KOPT-K1 (cell line): ENCODE data around the gene RAB11FIP4.

ENCODE experiments used
- H3K27ac ChIP-seq: fragments of 200-600 bp; sonication (generic); 2 replicates; pipeline ENCODE4 v1.5.1; 2016; ENCODE audit warnings: antibody characterized with exemption, mild to moderate bottlenecking, low read depth, low read length; ENCODE audit not compliant: poor library complexity, severe bottlenecking
- H3K36me3 ChIP-seq: fragments of 200-600 bp; sonication (generic); 2 replicates; pipeline ENCODE4 v1.5.1; 2017; ENCODE audit warnings: antibody characterized with exemption, mild to moderate bottlenecking, low read length, moderate library complexity; ENCODE audit not compliant: insufficient read depth
- H3K9me3 ChIP-seq: fragments of 200-600 bp; sonication (generic); 2 replicates; pipeline ENCODE4 v1.5.1; 2017; ENCODE audit warnings: antibody characterized with exemption, low read length, mild to moderate bottlenecking; ENCODE audit not compliant: insufficient read depth, poor library complexity, severe bottlenecking

Gene RAB11FIP4

DNA sequence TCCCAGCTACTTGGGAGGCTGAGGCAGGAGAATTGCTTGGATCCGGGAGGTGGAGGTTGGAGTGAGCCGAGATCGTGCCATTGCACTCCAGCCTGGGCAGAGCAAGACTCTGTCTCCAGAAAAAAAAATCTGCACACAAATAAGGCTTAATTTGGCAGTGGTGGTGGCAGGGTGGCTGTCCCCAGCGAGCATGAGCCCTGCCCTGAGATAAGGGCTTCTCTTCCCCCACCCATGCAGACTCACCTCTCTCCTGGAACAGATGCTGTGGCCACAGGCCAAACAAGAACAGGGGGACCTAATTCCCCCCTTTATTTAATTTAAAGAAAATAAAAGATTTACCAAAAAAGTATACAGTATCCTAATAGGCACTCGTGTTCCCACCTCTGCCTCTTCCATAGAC is 157.2 kb downstream of the RAB11FIP4 start:
- no peaks in the 10 kb centered on the region for H3K36me3 ChIP-seq
- H3K27ac ChIP-seq: peak overlapping the region; percentile 86
- H3K9me3 ChIP-seq: no peaks in the 10 kb centered on the region

DNA sequence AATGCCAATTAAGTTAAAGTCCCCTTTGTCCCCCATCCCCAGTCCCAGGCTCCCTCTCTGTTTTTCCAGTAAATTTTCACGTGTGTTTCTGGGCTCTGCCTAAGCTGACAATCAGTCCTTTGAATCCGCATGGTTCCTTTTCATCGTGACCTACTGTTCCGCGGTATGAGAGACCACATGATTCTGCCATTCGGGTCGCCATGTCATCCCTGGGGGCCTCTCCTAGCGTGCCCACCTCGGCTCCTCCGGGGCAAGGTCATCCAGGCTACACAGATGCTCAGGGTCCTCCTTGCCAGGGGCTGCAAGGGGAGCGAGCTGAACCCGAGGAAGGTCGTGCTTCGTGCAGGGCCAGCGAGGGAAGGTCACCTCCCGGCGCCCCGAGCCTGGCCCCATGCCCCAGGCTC is 157.6 kb downstream of the RAB11FIP4 start:
- Histone ChIP-seq H3K9me3 (no peaks in the 10 kb centered on the region), H3K27ac (peak overlapping the region; percentile 86), H3K36me3 (no peaks in the 10 kb centered on the region)

DNA sequence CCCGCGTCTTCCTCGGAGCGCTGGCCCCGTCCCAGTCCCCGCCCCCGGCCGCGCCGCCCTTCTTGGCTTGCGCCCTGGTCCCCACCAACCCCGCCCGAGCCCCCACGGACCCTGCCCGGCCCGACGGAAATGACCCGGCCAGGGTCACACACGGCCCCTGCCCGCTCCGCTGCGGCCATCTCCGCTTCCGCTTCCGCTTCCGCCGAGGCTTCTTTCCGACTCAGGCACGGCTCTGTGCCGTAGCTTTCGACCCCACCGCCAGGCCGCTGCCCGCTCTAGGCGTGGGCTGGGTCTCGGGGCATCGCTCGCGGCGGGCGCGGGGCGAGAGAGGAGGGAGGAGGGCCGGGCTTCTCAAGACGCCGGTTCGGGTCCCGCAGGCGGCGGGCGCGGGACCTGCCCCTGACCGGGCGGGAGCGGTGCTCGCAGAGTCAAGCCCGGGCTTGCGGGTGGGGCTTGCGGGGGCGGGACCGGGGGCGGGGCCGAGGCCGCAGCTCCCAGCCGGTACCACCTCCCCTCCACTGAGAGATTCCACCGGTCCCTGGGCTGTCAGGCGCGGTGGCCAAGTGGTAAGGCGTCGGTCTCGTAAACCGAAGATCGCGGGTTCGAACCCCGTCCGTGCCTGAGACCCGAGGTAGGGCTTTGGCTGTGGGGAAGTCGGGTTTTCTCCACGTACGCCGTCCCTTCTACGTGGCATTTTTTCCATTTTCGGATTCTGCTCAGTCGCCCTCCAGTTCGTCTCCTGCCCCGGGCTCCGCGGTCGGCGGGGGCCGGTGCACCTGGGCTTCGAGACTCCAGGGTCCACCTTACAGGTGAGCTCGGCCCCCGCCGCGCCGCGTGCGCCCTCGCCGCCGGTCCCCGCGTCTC is 158.3 kb downstream of the RAB11FIP4 start:
- H3K36me3 ChIP-seq: no peaks in the 10 kb centered on the region
- H3K27ac ChIP-seq: peak overlapping the region; percentile 86
- H3K9me3 ChIP-seq: no peaks in the 10 kb centered on the region

DNA sequence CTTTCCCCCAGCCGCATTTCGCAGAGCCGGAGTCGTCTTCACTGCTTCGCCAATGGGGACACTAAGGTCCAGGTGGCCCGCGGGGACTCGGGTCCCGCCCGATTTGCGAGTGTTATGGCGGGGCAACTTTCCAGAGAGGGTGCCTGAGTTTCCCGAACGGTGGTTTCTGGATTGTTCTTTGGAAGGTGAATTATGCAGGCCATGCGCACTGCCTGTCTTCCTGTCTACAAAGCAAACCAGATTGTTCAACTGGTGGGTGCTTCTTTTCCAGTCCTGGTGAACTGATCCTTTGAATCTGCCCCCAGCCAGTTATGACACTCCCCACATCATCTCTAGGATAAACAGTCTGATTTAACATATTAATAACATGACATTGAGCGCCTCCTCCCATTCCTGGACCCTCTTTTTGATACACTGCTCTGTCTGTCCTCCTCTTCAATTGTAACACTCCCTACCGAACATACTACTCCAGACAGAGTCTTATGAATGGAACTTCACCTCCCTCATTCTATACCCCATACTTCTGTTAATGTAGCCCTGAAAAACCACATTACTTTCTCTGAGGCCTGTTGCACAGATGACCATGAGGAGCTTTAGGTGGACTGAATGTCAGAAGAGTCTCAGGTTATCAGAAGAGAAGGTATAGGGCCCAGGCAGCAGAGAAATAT is 159.0 kb downstream of the RAB11FIP4 start:
- Histone ChIP-seq H3K9me3 (no peaks in the 10 kb centered on the region), H3K27ac (peak overlapping the region; percentile 86), H3K36me3 (no peaks in the 10 kb centered on the region)

DNA sequence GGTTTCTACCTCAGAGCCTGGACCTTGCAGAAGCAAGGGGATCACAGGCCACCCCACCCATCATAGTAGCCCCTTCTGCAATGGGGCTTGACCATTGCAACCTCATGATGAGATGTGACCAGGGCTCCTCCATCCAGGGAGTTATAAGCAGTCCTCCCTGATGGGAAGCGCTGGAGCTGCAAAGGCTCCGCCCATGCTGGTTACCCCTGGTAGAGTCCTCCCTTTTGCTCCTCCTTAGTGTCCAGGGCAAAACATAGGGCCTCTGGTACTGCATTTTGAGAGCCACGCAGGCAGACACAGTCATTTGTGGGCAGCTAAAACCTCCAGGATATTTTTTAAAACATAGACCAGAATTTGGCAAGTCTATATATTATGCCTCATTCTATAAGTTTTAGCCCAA is 161.1 kb downstream of the RAB11FIP4 start:
- Histone ChIP-seq H3K36me3 (no peaks in the 10 kb centered on the region), H3K27ac (no peak overlapping the region), H3K9me3 (no peaks in the 10 kb centered on the region)

DNA sequence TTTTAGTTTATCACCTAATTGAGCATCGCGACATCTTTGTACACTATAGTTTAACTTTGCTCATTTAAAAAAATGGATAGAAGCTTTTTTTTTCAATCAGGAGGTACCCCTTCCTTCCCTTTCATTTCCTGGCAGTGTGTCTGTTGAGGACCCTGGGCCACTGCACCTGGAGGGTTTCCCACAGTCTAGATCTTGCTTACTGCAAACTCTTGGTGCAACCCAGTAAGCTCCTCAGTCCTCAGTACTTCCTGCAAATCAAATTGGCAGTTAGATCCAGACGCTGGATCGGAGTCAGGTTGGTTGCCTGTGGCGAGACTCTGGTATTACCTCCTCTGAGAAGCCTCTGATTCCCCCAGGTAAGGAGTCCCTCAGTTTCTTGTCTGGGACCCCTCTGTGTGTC is 162.0 kb downstream of the RAB11FIP4 start:
- no peaks in the 10 kb centered on the region for H3K36me3 ChIP-seq
- no peak overlapping the region for H3K27ac ChIP-seq
- no peaks in the 10 kb centered on the region for H3K9me3 ChIP-seq

DNA sequence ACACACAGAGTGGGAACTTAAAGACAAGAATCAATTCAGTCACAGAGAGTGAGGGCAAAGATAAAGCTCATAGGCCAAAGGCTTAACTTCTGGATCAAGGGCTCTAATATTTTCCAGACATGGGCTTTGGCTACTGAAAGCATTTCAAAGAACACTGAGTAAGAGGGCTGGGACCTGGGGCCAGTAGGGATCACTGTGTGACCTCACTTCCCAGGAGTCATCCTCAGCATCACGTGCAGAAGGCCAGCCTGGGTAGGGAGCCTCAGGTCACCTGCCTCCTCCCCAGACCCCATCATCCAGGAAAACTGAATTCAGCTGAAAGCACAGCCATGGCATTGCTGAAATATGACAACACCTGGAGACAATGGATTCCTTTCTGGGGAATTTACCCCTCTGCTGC is 163.5 kb downstream of the RAB11FIP4 start:
- Histone ChIP-seq H3K36me3 (no peaks in the 10 kb centered on the region), H3K9me3 (no peaks in the 10 kb centered on the region), H3K27ac (no peak overlapping the region)

DNA sequence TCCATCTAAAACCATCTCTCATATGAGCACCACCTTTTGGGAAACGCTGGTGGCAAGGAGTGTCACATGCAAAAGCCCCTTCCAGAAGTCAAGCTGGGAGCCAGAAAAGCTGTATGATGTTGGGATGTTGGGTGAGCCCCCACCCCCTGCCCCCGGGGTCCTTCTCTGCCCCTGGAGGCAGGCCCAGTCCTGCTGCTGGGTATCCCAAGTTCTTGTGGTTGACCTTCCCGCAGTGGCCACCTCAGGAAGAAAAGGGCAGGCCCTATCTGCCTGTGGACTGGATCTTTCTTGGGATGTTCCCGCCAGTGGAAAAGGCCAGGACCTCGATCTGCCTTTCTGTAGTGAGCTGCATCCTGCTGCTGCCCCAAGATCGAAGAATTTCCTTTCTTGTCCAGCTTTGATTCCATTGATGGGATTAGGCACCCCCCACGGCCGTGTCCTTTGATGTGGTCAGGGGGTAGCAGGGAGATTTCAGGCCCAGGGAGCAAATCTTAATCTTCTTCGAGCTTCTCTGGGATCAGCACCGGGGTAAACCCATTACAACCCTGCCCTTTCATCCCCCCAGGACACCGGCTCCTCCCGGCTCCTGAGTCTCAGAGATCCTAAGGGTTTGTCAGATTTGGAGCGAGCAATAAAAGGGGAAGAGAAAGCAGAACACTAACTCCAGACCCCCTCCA is 165.6 kb downstream of the RAB11FIP4 start:
- Histone ChIP-seq H3K27ac (no peak overlapping the region), H3K36me3 (no peaks in the 10 kb centered on the region), H3K9me3 (no peaks in the 10 kb centered on the region)

DNA sequence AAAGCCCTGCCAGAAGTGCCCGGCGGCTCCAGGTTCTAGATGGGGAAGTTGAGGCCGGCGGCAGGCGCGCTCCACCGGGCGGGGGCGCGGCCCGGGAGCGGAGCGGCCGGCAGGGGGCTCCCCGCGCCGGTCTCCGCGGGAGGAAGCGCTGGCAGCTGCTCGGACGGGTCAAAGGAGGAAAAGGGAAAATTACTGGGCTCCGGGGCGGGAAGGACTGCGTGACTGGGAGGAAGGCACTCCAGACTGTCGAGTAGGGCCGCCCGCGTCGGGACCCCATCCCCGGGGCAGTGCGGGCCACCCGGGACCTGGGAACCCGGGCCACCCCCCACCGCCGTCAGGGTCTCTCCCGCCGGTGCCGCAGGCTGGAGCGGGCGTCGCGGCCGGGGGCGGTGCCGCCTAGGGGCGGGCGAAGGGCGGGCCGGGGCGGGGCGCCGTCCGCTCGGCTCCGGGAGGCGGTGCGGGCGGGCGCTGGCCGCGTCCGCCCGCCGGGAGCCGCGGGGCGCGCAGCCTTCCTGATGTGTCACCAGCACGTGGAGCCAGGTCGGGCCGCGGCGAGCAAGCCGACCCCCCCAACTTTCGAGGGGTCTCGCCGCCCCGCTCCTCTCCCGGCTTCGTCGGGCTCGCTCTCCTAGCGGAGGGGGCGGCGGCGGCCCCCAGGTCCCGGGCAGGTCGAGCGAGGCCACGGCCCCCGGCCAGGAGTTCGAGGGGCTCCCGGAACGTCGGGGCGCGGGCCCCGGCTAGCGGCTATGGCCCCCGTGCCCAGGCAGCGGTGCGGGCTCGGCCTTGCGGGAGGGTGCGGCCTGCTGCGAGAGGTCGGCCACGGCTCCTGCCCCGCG is 167.5 kb downstream of the RAB11FIP4 start:
- Histone ChIP-seq H3K36me3 (no peaks in the 10 kb centered on the region), H3K27ac (no peak overlapping the region)

DNA sequence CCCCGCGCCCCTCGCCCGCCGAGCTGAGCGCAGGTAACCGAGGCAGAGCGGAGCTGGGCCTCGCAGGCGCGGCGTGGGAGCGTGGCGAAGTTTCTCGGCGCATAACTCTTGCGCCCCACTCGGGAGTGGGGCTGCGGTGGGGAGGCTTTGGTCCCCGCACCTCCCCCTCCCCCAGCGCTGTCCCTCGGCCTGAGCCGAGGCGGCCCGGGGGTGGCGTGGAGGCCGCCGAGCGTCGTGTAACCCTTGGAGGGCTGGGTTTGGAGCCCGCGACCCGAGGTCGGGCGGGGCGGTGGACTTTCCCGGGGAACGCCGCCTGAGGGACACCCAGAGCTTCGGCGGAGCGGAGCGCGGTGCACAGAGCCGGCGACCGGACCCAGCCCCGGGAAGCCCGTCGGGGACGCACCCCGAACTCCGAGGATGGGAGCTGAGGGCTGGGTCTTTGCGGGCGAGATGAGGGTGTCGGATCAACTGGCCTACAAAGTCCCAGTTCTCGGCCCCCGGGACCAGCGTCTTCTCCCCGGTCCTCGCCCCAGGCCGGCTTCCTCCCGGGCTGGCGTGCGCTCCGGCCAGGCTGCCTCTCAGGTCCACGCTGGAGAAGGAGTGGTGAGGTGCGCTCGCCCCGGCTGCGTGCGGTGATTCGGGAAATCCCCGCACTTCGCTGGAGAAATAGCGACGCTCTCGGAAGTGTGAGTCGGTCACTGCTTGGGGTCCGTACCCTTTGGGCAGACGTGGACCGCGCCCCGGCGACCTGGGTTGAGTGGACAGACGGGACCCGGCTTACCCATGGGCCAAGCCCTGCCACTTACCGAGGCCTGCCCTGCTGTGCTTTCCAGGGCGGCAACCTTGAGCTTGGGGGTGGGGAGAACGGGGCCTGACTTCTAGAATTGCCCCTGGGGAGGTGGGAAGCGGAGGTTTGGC is 168.4 kb downstream of the RAB11FIP4 start:
- Histone ChIP-seq H3K9me3 (no peaks in the 10 kb centered on the region), H3K36me3 (no peaks in the 10 kb centered on the region), H3K27ac (no peak overlapping the region)

More for the DNA sequence above, 167.5 kb downstream of the RAB11FIP4 start:
- no peaks in the 10 kb centered on the region for H3K9me3 ChIP-seq

DNA sequence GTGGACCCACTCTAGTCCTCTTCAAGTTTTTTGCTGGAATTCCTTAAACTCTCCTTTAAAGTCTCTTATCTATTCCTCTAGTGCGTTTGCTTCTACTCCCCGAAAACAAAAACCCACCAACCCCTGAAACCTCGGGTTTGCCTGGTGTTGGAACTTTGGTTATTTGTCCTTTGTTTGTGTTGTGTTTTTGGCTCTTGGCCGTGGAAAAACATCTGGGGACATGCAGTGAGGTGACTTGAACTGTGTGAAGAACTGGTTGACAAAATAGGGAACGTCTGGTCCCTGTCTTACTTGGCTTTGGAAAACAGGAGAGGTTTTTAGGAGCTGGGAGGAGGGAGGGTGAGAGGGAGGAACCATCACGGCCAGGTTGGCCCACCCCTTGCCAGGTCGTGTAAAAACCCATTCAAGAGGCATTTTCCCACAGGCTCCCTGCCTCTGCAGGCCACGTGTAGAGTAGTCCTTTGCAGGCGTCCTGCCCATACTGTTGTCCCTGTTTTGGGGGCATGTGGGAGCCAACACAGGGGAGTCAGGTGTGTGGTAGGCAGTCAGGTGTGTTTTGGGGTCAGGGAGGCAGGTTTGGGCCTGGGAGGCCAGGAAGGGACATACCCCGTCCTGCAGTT is 169.3 kb downstream of the RAB11FIP4 start:
- Histone ChIP-seq H3K9me3 (no peaks in the 10 kb centered on the region), H3K36me3 (no peaks in the 10 kb centered on the region), H3K27ac (no peak overlapping the region)

DNA sequence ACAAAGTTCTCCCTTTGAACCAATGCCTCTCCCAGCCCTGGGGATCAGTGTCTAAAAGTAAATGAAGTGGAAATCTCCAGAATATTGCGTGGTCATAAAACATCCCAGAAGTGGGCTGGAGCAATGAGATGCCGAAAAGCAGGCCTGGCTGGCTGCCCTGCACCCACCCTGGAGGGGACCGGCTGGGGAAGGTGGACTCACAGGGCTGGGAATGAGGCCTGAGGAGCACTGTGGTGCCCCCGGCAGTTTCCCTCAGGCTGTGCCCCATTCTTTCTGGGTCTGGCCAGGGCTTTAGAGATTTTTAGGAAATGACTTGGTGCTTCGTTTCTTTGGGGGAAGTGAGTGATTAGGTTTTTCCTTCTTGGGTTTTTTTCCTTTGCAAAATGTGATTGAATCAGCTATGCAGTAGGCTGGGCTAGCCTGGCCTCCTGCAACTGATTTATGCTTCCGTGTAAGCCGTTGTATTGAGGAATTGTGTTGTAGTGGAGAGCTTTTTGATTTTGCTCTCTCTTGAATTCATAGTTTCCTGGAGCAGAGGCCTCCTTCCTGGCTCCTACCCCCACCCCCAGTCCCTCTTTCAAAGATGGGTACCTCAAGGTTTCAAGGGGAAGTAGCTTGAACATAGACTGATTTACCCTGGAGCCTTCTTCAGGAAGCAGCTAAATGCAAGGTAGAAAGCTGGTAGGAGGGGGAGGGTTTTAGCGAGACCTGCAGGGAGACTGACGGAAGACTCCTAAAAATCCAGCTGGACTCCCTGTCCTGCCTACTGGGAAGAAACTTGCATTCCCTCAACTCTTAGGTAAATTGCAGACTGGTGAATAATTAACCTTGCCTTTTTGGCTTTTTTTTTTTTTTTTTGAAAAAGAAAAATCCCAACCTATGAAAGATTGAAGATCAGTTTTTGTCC is 170.2 kb downstream of the RAB11FIP4 start:
- no peaks in the 10 kb centered on the region for H3K36me3 ChIP-seq
- H3K27ac ChIP-seq: no peak overlapping the region
- H3K9me3 ChIP-seq: no peaks in the 10 kb centered on the region

DNA sequence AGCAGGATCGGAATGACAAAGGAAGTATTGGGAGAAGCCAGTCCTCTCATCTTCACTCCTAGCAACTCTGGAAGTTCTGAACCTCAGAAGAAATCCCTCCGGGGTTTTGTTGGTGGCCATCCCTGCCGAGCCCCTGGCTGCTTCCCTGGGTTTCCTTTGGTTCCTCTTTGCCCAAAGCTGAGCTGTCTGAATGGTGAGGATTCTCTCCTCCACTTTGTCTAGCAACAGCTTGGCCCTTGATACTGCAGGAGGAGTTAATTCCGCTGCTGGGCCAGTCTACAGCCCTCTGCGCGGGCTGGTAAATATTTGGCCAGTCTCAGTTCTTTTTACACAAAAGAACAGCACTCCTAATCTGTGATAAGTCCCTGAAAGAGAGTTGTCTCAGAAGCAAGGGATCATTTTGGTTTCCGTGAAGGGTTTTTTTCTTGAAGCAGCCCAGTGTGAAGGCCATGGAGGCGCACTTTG is 170.9 kb downstream of the RAB11FIP4 start:
- no peak overlapping the region for H3K27ac ChIP-seq
- no peaks in the 10 kb centered on the region for H3K36me3 ChIP-seq

More for the DNA sequence above, 170.9 kb downstream of the RAB11FIP4 start:
- H3K9me3 ChIP-seq: no peaks in the 10 kb centered on the region
